Stimulated activated CD8-positive, alpha-beta memory T cell treated with anti-CD3 and anti-CD28 coated beads, Interleukin-4, amount 100 ng/mL, for 4 hours (primary cell): ENCODE data around the gene CPB1.

Experiments used
- DNase-seq, 2 donors: peaks; one replicate each; pipeline ENCODE4 v3.0.0-alpha.2; 2020; ENCODE audit warnings: low read depth in 2 of 2, low spot score in 1 of 2

The CPB1 gene

DNA sequence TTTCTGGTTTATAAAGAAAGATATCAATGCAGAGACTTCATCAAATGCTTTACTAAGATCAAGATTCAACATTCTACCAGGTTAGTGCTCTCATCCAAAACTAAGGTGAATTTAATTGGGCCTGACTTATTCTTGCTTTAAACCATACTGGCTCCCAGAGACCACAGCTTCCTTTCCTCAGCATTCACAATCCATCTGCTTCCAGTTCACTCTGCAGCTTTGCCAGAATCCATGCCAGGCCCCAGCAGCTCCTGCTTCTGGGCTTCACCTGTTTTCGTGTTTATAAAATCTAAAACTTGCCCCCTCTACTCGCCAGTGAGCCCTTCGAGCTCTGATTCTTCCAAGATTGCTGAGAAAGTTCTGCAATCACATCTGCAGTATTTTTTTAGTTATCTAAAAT lies 2.3 kb downstream of the CPB1 start:
- no peak for DNase-seq

DNA sequence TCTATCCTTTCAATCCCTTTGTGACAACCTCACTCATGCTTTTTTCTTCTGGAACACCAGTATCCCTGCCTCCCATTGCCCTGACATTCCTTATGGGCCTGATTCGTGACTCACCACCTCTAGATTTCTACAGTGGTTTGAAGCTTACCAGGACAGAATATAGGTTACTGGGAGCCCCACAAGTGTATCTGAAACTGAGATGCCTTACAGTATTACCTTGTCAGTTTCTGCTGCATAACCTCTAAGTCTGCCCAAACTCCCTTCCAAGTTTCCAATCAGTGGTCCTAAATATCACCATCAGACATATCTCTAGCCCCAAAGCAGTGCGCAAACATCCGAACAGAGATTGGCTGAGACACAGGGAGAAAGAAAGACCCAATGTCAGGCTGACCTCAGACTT lies 5.6 kb downstream of the CPB1 start:
- no peak for DNase-seq

DNA sequence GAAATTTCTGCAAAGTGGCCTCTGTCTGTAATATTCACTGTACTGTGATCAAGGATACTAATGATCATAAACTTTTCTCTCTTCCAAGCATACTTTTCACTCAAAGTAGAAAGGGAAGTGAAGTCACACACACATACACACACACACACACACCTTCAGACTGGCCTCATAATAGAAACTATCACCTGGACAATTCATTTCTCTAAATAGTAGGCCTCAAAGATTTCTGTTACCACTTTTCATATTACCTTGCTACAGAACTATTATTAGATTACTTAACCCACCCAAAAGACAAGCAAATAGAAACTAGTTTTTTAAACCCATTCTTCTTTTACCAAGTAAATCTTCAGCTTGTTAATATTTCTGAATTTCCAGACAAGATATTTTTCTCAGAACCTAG lies 12.2 kb downstream of the CPB1 start:
- no peak for DNase-seq

- no peak for DNase-seq
Measured at GRCh38 chr3:148840451-148840850, 12.8 kb downstream of the CPB1 start.

GRCh38 chr3:148845756-148846395 lies 18.3 kb downstream of the CPB1 start:
- DNase-seq, result no peak

- no peak for DNase-seq
Measured at GRCh38 chr3:148847351-148847750, 19.7 kb downstream of the CPB1 start.

DNA sequence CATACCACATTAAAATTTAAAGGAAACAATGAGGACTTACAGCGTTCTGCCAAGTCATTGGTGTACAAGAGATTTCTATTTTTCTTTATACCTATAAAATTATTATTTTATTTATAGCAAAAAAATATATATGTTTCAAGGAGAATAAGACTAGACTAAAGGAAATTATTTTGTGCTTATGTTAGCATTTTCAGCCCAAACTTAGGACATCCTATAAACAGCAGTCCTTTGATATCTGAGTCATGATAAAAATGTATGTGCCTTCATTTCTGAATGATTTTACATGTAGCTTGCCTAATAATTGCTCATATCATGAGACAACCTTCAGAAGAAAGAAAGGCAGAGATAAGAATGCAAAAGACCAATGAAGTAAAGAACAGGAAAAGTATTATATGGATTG lies 20.8 kb downstream of the CPB1 start:
- DNase-seq, result no peak

GRCh38 chr3:148852271-148852992 lies 24.8 kb downstream of the CPB1 start:
- DNase-seq, result no peak

GRCh38 chr3:148853076-148853475 lies 25.5 kb downstream of the CPB1 start:
- no peak for DNase-seq

- no peak for DNase-seq
Measured at GRCh38 chr3:148854061-148854460, 26.4 kb downstream of the CPB1 start.

DNA sequence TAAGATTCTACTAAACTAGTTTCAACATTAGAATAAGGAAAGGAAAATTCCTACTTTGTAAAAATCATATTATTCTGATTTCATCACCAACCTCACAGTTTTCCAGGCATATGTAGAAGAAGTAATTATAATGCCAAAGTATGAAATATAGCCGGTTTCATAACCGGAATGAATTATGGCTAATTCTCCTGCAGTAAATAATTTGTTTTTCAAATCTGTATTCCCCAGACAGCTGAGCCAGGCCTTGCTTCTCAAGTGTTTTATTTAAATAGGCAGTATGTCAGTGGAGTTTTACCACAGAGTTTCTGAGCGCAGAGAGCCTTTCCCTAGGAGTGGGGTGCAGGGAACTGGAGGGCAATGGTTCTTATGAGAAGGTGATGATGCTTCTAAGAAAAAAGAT lies 28.8 kb downstream of the CPB1 start:
- no peak for DNase-seq

- no peak for DNase-seq
Measured at GRCh38 chr3:148857316-148857715, 29.7 kb downstream of the CPB1 start.

DNA sequence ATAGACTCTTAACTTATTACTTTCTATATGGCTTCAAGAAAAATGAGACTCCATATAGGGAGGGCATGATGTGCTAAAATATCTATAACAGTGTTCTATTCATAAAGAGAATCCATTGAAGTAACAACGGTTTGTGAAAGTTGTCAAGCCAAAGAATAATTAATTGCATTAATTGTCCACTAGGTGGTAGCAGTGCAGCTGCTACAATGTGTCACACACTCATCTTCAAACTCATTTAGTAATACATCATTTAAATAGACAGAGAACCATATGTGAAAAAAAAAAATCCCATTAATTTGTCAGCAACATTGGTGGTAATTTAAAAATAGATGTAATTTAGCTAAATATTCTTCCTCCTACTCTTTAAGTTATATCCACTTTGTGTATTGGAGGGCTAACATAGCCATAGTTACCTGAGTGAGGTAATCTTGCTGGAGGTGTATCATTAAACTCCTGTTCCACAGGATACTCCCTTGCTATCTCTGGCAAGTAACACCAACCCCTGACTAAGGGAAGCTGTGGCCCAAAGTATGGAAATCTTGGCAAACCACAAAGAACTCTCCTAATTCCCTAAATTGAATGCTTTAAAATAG lies 33.8 kb downstream of the CPB1 start:
- no peak for DNase-seq

- no peak for DNase-seq
Measured at GRCh38 chr3:148863297-148863696, 35.7 kb downstream of the CPB1 start.

- no peak for DNase-seq
Measured at GRCh38 chr3:148863814-148864213, 36.2 kb downstream of the CPB1 start.

DNA sequence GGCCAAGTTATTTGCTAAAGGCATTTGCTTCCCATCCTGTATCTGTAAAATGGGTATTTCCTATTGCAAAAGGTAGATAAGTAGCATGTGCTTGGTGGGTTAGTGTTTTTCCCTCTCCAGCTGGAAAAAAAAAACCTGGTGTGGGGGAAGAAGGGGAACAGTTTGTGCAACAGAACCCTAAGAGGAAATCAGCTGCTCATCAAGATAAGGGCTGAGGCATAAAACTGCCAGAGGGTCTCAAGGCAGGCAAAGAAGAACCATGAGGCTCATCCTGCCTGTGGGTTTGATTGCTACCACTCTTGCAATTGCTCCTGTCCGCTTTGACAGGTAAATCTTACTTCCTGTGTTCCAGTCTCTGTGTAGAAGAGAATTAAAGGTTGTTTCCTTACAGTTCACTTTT lies 37.4 kb downstream of the CPB1 start, which contains the start of gene CPA3:
Gene CPA3 (plus strand): TSS at position 248 of the 400 bp plus-strand sequence. CDS start 12 bp downstream, at position 260.
- DNase-seq, result no peak

DNA sequence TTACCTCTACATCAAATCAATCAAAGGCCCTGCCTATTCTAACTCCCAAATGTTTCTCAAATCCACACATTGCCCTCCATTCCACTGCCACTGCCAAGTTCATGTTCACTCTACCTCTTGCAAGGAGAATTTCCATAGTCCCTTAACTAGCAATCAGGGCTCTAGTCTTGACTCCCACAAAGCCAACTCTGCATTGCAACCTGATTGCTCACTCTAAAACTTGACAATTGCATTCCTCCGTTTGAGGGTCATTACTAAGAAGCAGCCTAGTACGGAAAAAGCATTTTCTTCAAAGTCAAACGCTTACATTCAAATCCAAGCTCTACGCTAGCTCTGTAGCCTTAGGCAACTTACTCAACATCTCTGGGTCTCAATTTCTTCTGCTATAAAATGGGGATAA lies 38.6 kb downstream of the CPB1 start:
- DNase-seq, result no peak

- no peak for DNase-seq
Measured at GRCh38 chr3:148873270-148873927, 45.8 kb downstream of the CPB1 start.

DNA sequence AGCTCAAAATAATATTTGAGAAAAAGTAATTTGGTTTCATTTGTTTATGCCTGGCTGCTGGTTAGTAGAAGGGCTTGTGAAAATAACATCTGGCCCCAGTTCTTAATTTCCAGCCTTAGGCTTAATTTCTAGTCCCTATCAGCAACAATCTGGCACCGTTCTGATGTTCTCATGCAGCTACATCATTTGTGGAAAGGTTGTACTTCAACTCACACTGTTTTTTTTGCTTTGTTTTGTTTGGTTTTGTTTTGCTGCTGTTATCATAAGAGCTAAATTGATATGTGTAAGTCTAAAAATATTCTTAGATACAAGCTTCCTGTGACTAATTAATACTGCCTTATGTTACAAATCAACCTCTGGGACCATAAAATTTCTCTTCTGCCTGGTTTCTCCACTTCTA lies 46.4 kb downstream of the CPB1 start:
- DNase-seq, result no peak

GRCh38 chr3:148878095-148878494 lies 50.5 kb downstream of the CPB1 start:
- DNase-seq, result no peak

- DNase-seq, result no peak
Measured at GRCh38 chr3:148879256-148879655, 51.6 kb downstream of the CPB1 start.

- DNase-seq, result no peak
Measured at GRCh38 chr3:148880681-148881080, 53.1 kb downstream of the CPB1 start.
